ENCODE results near the gene SNRPF. TPM values are rescaled to one million over a fixed set of nuclear protein-coding genes. Genes with fewer than 3 reads are reported as not detected.

Gene SNRPF
- total and polyA plus RNA-seq, 2 of the 8 experiments (the other 6 are each of a cell fraction or from before 2014, with no cell fraction given) = 58.5 to 79.7 TPM

GRCh38 chr12:95858451-95859343 is at the start of gene SNRPF (continued):
- TF ChIP-seq NANOG (IDR thresholded peaks at IDR 0.05; ENCODE audit: insufficient read depth, low read depth, low read length, poor library complexity, severe bottlenecking) = peak; percentile 31
- TF ChIP-seq TAF1 (IDR thresholded peaks at IDR 0.05; ENCODE audit: low read depth, low read length) = peak; percentile 94
- peak; percentile 87 to 99; a peak in 3 of 4 replicates for TF ChIP-seq SIN3A (conservative IDR thresholded peaks at IDR 0.05 in 1 of 2, IDR thresholded peaks at IDR 0.05 in 1 of 2; ENCODE audit: low read depth in 1 of 2, low read length in 2 of 2)
- peak; percentile 28 for TF ChIP-seq E2F6 (IDR thresholded peaks at IDR 0.05)
- no peak for TF ChIP-seq SP4 (IDR thresholded peaks at IDR 0.05; ENCODE audit: low read length)
- TF ChIP-seq YY1 (IDR thresholded peaks at IDR 0.05; ENCODE audit: low read depth, low read length) = peak; percentile 97
- 0 out of 4 replicates have a peak, but pooled peaks have one; percentile 2 to 5 for TF ChIP-seq RAD21 (IDR thresholded peaks at IDR 0.05 in 1 of 2, conservative IDR thresholded peaks at IDR 0.05 in 1 of 2; ENCODE audit: low read depth in 2 of 2, low read length in 2 of 2)
- peak; percentile 99 for TF ChIP-seq SAP30 (IDR thresholded peaks at IDR 0.05; ENCODE audit: insufficient read depth, insufficient replicate concordance, low read length)
- peak; percentile 95 for TF ChIP-seq RBBP5 (IDR thresholded peaks at IDR 0.05; ENCODE audit: borderline replicate concordance, low read depth, low read length)
- TF ChIP-seq SUZ12 (IDR thresholded peaks at IDR 0.05; ENCODE audit: low read length) = no peak
- TF ChIP-seq POLR2A (IDR thresholded peaks at IDR 0.05; ENCODE audit: control extremely low read depth in 1 of 2, low read depth in 2 of 2, low read length in 2 of 2) = peak; percentile 62 to 87
- TF ChIP-seq MAFK (IDR thresholded peaks at IDR 0.05; ENCODE audit: low read depth, low read length) = no peak
- TF ChIP-seq KDM5A (IDR thresholded peaks at IDR 0.05; ENCODE audit: low read length) = peak; percentile 67; the same call in 1 of the 2 replicates
- TF ChIP-seq CTCF (IDR thresholded peaks at IDR 0.05; ENCODE audit: control extremely low read depth in 1 of 3, insufficient read depth in 1 of 3, low read depth in 1 of 3, low read length in 3 of 3) = peak in 1 of 3 experiments; percentile 6; a peak in 1 of 4 replicates
- no peak for TF ChIP-seq GABPA (IDR thresholded peaks at IDR 0.05; ENCODE audit: borderline replicate concordance, insufficient read depth, low read length)
- peak; percentile 44 for TF ChIP-seq SIX5 (IDR thresholded peaks at IDR 0.05; ENCODE audit: low read depth, low read length)
- no peak for TF ChIP-seq BCL11A (IDR thresholded peaks at IDR 0.05; ENCODE audit: low read depth in 2 of 2, low read length in 2 of 2)
- TF ChIP-seq JUN (IDR thresholded peaks at IDR 0.05; ENCODE audit: low read depth, low read length) = no peak
- 0 out of 2 replicates have a peak, but pooled peaks have one; percentile 24 for TF ChIP-seq CREB1 (IDR thresholded peaks at IDR 0.05)
